ENCODE measurements around the gene SCN7A.

SCN7A gene

DNA sequence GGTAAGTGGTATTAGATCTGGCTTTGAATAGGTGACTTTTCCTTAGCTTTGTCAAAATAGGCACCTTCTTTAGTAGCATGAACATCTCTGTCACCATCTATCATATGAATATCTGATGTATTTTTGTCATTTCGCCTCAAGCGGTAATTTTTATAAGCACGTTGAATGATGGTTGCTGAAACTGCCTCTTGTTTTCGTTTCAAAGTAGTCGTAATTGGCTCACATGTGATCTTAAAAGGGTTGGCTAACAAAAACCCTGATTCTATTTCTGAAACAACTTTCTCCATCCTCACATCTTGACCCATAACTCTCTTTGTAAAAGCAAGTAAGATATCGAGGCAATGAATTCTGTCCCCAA is 88.5 kb downstream of the SCN7A start:
- DNase-seq (ENCODE audit: low read depth), result no peak
- TF ChIP-seq, protein P1, sequence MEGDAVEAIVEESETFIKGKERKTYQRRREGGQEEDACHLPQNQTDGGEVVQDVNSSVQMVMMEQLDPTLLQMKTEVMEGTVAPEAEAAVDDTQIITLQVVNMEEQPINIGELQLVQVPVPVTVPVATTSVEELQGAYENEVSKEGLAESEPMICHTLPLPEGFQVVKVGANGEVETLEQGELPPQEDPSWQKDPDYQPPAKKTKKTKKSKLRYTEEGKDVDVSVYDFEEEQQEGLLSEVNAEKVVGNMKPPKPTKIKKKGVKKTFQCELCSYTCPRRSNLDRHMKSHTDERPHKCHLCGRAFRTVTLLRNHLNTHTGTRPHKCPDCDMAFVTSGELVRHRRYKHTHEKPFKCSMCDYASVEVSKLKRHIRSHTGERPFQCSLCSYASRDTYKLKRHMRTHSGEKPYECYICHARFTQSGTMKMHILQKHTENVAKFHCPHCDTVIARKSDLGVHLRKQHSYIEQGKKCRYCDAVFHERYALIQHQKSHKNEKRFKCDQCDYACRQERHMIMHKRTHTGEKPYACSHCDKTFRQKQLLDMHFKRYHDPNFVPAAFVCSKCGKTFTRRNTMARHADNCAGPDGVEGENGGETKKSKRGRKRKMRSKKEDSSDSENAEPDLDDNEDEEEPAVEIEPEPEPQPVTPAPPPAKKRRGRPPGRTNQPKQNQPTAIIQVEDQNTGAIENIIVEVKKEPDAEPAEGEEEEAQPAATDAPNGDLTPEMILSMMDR (conservative IDR thresholded peaks at IDR 0.05; ENCODE audit: low read depth, low read length), result no peak
- H3K4me3 ChIP-seq (ENCODE audit: low read length), result no peak overlapping the region

- no peak for DNase-seq (ENCODE audit: low read depth)
- H3K4me3 ChIP-seq (ENCODE audit: low read length), result no peak overlapping the region
- TF ChIP-seq, protein P1 (conservative IDR thresholded peaks at IDR 0.05; ENCODE audit: low read depth, low read length), result no peak
Observed at GRCh38 chr2:166404831-166405568, 89.0 kb downstream of the SCN7A start.

GRCh38 chr2:166394245-166394644 is 99.8 kb downstream of the SCN7A start:
- no peak for DNase-seq (ENCODE audit: low read depth)
- TF ChIP-seq, protein P1 (conservative IDR thresholded peaks at IDR 0.05; ENCODE audit: low read depth, low read length), result no peak
- no peak overlapping the region for H3K4me3 ChIP-seq (ENCODE audit: low read length)

GRCh38 chr2:166393008-166393407 is 101.0 kb downstream of the SCN7A start:
- TF ChIP-seq, protein P1 (conservative IDR thresholded peaks at IDR 0.05; ENCODE audit: low read depth, low read length), result no peak
- no peak overlapping the region for H3K4me3 ChIP-seq (ENCODE audit: low read length)
- no peak for DNase-seq (ENCODE audit: low read depth)

GRCh38 chr2:166388481-166389070 is 105.5 kb downstream of the SCN7A start:
- no peak overlapping the region for H3K4me3 ChIP-seq (ENCODE audit: low read length)
- no peak for DNase-seq (ENCODE audit: low read depth)
- TF ChIP-seq, protein P1 (conservative IDR thresholded peaks at IDR 0.05; ENCODE audit: low read depth, low read length), result no peak

- no peak for DNase-seq (ENCODE audit: low read depth)
- TF ChIP-seq, protein P1 (conservative IDR thresholded peaks at IDR 0.05; ENCODE audit: low read depth, low read length), result no peak
- H3K4me3 ChIP-seq (ENCODE audit: low read length), result no peak overlapping the region
Observed at GRCh38 chr2:166385313-166385712, 108.7 kb downstream of the SCN7A start.

DNA sequence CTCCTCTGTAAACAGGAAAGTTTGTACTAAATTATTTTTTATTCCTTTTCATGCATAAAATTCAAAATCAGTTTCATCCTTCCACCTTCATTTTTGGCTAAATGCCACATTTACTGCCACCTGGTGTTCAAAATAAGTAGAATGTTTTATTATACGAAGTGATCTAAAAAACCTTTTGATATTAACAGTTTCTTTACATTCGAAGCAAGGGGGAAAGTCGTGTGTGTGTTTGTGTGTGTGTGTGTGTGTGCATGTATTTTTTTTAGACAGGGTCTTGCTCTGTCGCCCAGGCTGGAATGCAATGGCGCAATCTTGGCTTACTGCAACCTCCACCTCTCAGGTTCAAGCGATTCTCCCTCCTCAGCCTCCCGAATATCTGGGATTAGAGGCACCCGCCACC is 109.3 kb downstream of the SCN7A start:
- TF ChIP-seq, protein P1 (conservative IDR thresholded peaks at IDR 0.05; ENCODE audit: low read depth, low read length), result peak; percentile 42
- DNase-seq (ENCODE audit: low read depth), result no peak
- no peak overlapping the region for H3K4me3 ChIP-seq (ENCODE audit: low read length)

Data from retinal pigment epithelial cell (primary cell).